Transverse colon (tissue), 4 donors: Measurements from ENCODE around the gene SLC6A4. TPM values are rescaled to one million over a fixed set of nuclear protein-coding genes. Genes with fewer than 3 reads are reported as not detected.

Experiments
- DNase-seq: peaks from one replicate; pipeline ENCODE4 v3.0.0-alpha.2; 2019
- H3K27ac ChIP-seq, 4 donors: fragments of 200-600 bp; sonication (generic); 2 replicates each; pipeline ENCODE4 v1.5.1; 2016 to 2018; ENCODE audit warnings: inconsistent platforms in 4 of 4
- H3K27me3 ChIP-seq: fragments of 200-600 bp; sonication (generic); 2 replicates; pipeline ENCODE4 v1.5.1; 2017; ENCODE audit warnings: inconsistent platforms
- H3K36me3 ChIP-seq, 4 donors: fragments of 200-600 bp; sonication (generic); 2 replicates each; pipeline ENCODE4 v1.5.1; 2017 to 2019; ENCODE audit warnings: inconsistent platforms in 4 of 4
- H3K4me1 ChIP-seq, 4 donors: fragments of 200-600 bp; sonication (generic); 2 replicates each; pipeline ENCODE4 v1.5.1; 2017 to 2020; ENCODE audit warnings: inconsistent platforms in 4 of 4
- H3K4me3 ChIP-seq, 4 donors: fragments of 200-600 bp; sonication (generic); 1 replicate in 1 of 4; 2 replicates in 3 of 4; pipeline versions ENCODE4 v1.5.1 to v1.6.1; 2017 to 2019; ENCODE audit warnings: inconsistent platforms in 4 of 4
- H3K9me3 ChIP-seq, 2 donors: fragments of 200-600 bp; sonication (generic); 2 replicates each; pipeline ENCODE4 v1.5.1; 2017 to 2019; ENCODE audit warnings: inconsistent platforms in 2 of 2
- EP300 ChIP-seq: sonication (generic); formaldehyde crosslinking; IDR thresholded peaks from one replicate; pipeline ENCODE4 v1.6.1; 2017; ENCODE audit warnings: antibody characterized with exemption, low read depth
- POLR2A ChIP-seq: fragments of 450-650 bp; IDR thresholded peaks from one replicate; pipeline ENCODE4 v1.6.1; 2016; ENCODE audit warnings: antibody characterized with exemption, mild to moderate bottlenecking, moderate library complexity
- POLR2AphosphoS5 ChIP-seq, 3 donors: sonication (generic); formaldehyde crosslinking; IDR thresholded peaks; one replicate each; pipeline ENCODE4 v1.6.1; 2016; ENCODE audit warnings: antibody characterized with exemption in 3 of 3
- WGBS, 2 donors: methylation state at CpG; one replicate each; pipeline ENCODE4 v1.1.5; 2018; ENCODE audit warnings: low coverage in 1 of 2; 5-methylcytosine and 5-hydroxymethylcytosine counted together
- in situ Hi-C, 4 donors: fragments of 200-750 bp; cut with MboI; loops; one replicate each; pipeline versions ENCODE4 v1.15.0 to v1.15.1; 2017; ENCODE audit warnings: low sequenced_read_pairs in 3 of 4, low pct_ligation_motif_present in 1 of 4, low pct_unique_long_range_greater_than_20kb in 1 of 4
- intact Hi-C: fragments of 100-400 bp; cut with DNase I; formaldehyde crosslinking; loops from one replicate; pipeline ENCODE4 v1.15.1; 2023; ENCODE audit warnings: low total_unique reads
- total RNA-seq, 4 donors: library from RNA; depleted of rRNA; stranded (reverse); fragments of >200 nt; gene quantifications; one replicate each; pipeline ENCODE4 v1.1.0, GENCODE V29; 2016
- TF ChIP-seq, protein P1 (sequence below), 5 experiments: fragments of 200-600 bp in 3 of 5; fragments of 450-650 bp in 2 of 5; sonication (generic) in 3 of 5; IDR thresholded peaks; 1 replicate in 2 of 5; 2 replicates in 3 of 5; pipeline ENCODE4 v1.5.1; 2016 to 2017; ENCODE audit warnings: antibody characterized with exemption in 5 of 5, inconsistent platforms in 3 of 5, mild to moderate bottlenecking in 2 of 5, moderate library complexity in 1 of 5

Gene SLC6A4
- total RNA-seq, 4 donors from 2014 or later, result 0.16 to 4.8 TPM; not detected in 2

DNA sequence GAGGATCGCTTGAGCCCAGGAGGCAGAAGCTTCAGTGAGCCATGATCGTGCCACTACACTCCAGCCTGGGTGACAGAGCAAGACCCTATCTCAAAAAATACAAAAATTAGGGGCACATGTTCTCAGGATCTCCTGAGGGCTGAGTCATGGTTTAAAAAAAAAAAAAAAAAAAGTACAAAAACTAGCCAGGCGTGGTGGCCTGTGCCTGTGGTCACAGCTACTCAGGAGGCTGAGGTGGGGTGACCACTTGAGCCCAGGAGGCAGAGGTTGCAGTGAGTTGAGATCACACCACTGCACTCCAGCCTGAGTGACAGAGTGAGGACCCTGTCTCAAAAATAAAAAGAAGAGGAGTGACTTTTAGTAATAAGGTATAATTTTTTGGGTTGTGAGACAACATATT, 39.4 kb upstream of the SLC6A4 start:
- H3K36me3 ChIP-seq, result peaks cover 0 to 55% (median 21%) of the 10 kb centered on the region in 4 donors
- intact Hi-C loops, result no loop called here

DNA sequence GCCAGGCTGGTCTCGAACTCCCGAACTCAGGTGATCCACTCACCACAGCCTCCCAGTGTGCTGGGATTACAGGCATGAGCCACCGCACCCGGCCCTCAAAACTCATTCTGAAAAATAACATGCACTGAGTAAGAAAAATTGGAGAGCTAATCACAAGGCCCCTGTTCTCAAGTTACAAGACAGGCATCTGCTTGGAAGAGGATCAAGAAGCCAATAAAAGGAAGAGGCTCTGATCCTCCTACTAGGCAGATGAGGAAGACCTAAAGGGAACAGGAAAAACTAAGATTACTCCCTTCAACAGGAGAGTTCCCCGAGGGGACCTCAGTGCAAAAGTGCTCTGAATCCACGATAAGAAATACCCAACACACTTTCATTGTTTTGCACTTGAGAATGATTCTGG, 37.9 kb upstream of the SLC6A4 start:
- Histone ChIP-seq H3K27me3 (no peaks in the 10 kb centered on the region), H3K4me1 (no peaks in the 10 kb centered on the region), H3K4me3 (no peak overlapping the region), H3K27ac (no peak overlapping the region), H3K36me3 (peaks cover 0 to 52% (median 19%) of the 10 kb centered on the region in 4 donors), H3K9me3 (no peaks in the 10 kb centered on the region)
- no peak for DNase-seq
- 93 to 94% methylated on average over 3 to 6 of the region's 6 CpGs for WGBS, 2 donors
- intact Hi-C loops, result no loop called here
- no peak for TF ChIP-seq EP300
- no peak for TF ChIP-seq POLR2AphosphoS5 (IDR thresholded peaks at IDR 0.05)
- no peak for TF ChIP-seq POLR2A
- TF ChIP-seq, protein P1, sequence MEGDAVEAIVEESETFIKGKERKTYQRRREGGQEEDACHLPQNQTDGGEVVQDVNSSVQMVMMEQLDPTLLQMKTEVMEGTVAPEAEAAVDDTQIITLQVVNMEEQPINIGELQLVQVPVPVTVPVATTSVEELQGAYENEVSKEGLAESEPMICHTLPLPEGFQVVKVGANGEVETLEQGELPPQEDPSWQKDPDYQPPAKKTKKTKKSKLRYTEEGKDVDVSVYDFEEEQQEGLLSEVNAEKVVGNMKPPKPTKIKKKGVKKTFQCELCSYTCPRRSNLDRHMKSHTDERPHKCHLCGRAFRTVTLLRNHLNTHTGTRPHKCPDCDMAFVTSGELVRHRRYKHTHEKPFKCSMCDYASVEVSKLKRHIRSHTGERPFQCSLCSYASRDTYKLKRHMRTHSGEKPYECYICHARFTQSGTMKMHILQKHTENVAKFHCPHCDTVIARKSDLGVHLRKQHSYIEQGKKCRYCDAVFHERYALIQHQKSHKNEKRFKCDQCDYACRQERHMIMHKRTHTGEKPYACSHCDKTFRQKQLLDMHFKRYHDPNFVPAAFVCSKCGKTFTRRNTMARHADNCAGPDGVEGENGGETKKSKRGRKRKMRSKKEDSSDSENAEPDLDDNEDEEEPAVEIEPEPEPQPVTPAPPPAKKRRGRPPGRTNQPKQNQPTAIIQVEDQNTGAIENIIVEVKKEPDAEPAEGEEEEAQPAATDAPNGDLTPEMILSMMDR (IDR thresholded peaks at IDR 0.05), result no peak
- in situ Hi-C loops, result no loop called here

More for the DNA sequence above, 39.4 kb upstream of the SLC6A4 start:
- WGBS, 2 donors, result 92 to 100% methylated on average over 1 to 3 of the region's 3 CpGs
- in situ Hi-C loops, result no loop called here
- no peak for DNase-seq
- Histone ChIP-seq H3K9me3 (no peaks in the 10 kb centered on the region), H3K4me3 (no peak overlapping the region), H3K27me3 (no peaks in the 10 kb centered on the region), H3K4me1 (no peaks in the 10 kb centered on the region), H3K27ac (no peak overlapping the region)
- TF ChIP-seq EP300 (no peak), POLR2A (no peak), POLR2AphosphoS5 (IDR thresholded peaks at IDR 0.05) (no peak)
- TF ChIP-seq, protein P1 (IDR thresholded peaks at IDR 0.05), result no peak

DNA sequence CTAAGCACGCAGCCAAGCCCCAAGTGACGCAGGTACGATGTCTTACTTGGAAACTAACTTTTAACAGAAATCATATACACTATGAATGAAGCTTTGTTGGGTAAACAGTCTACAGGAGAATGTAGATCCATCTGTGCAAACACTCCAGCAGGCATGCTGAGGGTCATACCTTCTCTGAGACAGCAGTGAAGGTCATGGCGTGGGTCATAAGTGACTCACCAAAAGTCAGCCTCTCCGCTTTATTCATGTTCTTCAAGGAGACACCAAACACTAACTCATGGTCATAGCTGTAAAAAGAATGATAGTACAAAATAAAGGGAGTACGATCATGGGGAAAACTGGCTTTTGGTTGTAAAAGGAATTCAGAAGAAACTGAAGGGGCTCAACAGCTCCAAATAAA, 35.6 kb upstream of the SLC6A4 start:
- H3K4me1 ChIP-seq, result no peaks in the 10 kb centered on the region
- in situ Hi-C loops, result no loop called here
- TF ChIP-seq POLR2AphosphoS5 (IDR thresholded peaks at IDR 0.05), result no peak
- TF ChIP-seq, protein P1 (IDR thresholded peaks at IDR 0.05), result no peak
- TF ChIP-seq POLR2A, result no peak
- TF ChIP-seq EP300, result no peak
- no peak overlapping the region for H3K4me3 ChIP-seq
- no peak for DNase-seq
- WGBS, 2 donors, result 94 to 100% methylated on average over 4 to 6 of the region's 6 CpGs
- H3K9me3 ChIP-seq, result no peaks in the 10 kb centered on the region
- no peak overlapping the region for H3K27ac ChIP-seq
- intact Hi-C loops, result no loop called here
- peaks cover 0 to 63% (median 19%) of the 10 kb centered on the region in 4 donors for H3K36me3 ChIP-seq
- H3K27me3 ChIP-seq, result no peaks in the 10 kb centered on the region

DNA sequence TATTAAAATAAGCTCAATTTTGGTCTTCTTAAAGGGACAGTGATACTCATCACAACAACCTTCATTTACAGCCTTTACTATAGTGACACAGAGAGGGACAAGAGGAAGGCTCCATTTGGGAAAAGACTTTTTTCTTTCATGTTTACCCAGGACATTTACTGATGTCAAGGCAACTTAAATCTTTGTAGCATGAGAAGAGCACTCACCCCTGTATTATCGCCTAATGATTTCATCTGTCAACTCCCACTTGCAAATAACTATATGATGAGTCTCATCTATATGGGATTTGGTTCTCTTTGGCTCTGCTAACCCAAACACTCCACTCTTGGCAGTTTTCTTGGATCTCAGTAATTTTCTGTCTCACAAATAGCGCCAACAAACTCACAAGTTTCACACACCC, 32.1 kb upstream of the SLC6A4 start:
- 96 to 98% methylated on average over 2 of the region's 2 CpGs for WGBS, 2 donors
- H3K36me3 ChIP-seq, result peaks cover 0 to 54% (median 8%) of the 10 kb centered on the region in 4 donors
- H3K4me3 ChIP-seq, result no peak overlapping the region
- no peak for DNase-seq
- H3K27me3 ChIP-seq, result no peaks in the 10 kb centered on the region
- no peak overlapping the region for H3K27ac ChIP-seq
- H3K4me1 ChIP-seq, result no peaks in the 10 kb centered on the region
- in situ Hi-C loops (no loop called here), intact Hi-C loops (no loop called here)
- no peaks in the 10 kb centered on the region for H3K9me3 ChIP-seq
- TF ChIP-seq EP300 (no peak), POLR2AphosphoS5 (IDR thresholded peaks at IDR 0.05) (no peak), POLR2A (no peak)
- TF ChIP-seq, protein P1 (IDR thresholded peaks at IDR 0.05), result no peak
